Mucosa of rectum (tissue), 2 donors: Measurements from ENCODE around the gene CCL21.
A peak's percentile ranks its signal among the peaks of the same experiment; 100 is the strongest.
"Not testable (repeated sequence)": the region's sequence is repeated elsewhere in the genome, so short reads cannot be mapped to it uniquely, and the experiment has no call there.

Source experiments
- H3K27ac ChIP-seq, 2 donors: one replicate each; pipeline ENCODE4 v1.7.0; 2013; ENCODE audit warnings: inconsistent platforms in 2 of 2, low read depth in 2 of 2, low read length in 2 of 2
- H3K27me3 ChIP-seq, 2 donors: one replicate each; pipeline ENCODE4 v1.7.0; 2013; ENCODE audit warnings: low read length in 2 of 2; ENCODE audit not compliant: control insufficient read depth in 2 of 2, insufficient read depth in 2 of 2
- H3K36me3 ChIP-seq, 2 donors: one replicate each; pipeline ENCODE4 v1.7.0; 2013; ENCODE audit warnings: low read length in 2 of 2; ENCODE audit not compliant: control insufficient read depth in 2 of 2, insufficient read depth in 2 of 2
- H3K4me1 ChIP-seq, 2 donors: one replicate each; pipeline ENCODE4 v1.7.0; 2013; ENCODE audit warnings: low read length in 2 of 2, mild to moderate bottlenecking in 1 of 2; ENCODE audit not compliant: control insufficient read depth in 2 of 2, insufficient read depth in 2 of 2
- H3K4me3 ChIP-seq, 2 donors: one replicate each; pipeline ENCODE4 v1.7.0; 2013; ENCODE audit warnings: low read length in 2 of 2
- H3K9ac ChIP-seq, 2 donors: one replicate each; pipeline ENCODE4 v1.7.0; 2013; ENCODE audit warnings: low read length in 2 of 2, low read depth in 1 of 2, mild to moderate bottlenecking in 1 of 2
- H3K9me3 ChIP-seq, 2 donors: one replicate each; pipeline ENCODE4 v1.7.0; 2013; ENCODE audit warnings: low read length in 2 of 2; ENCODE audit not compliant: control insufficient read depth in 2 of 2
- donor health status: healthy.
- donor health status: Normal muscosa, but diverticular disease.

Gene CCL21, protein sequence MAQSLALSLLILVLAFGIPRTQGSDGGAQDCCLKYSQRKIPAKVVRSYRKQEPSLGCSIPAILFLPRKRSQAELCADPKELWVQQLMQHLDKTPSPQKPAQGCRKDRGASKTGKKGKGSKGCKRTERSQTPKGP

DNA sequence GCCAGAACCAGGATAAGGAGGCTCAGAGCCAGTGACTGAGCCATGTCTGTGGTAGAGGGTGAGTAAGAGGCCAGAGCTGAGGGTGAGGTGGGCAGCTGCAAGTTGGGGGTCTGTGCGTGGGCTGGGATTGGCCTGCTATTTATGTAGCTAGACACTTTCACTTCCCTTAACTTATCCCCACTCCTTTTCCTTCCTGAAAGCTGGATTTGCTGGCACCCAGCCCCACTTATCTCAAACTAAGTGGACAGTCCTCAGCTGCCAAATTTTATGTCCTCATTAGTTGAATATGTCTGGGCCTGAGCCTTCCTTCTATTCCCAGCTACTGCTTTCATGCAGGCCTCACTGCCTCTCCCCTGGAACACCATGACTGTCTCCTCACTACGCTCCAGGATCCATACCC, at the start of gene CCL21:
TSS of gene CCL21 (minus strand) at position 114 of the 400 bp plus-strand sequence. CDS start at position 44, 70 bp downstream.
- H3K27me3 ChIP-seq, result peaks cover 0 to 3% of the 10 kb centered on the region in 2 donors
- peak within 1 kb of the TSS in 1 of 2 donors; percentile 9 for H3K27ac ChIP-seq
- no peaks in the 10 kb centered on the region for H3K36me3 ChIP-seq
- H3K4me3 ChIP-seq, result no peak within 1 kb of the TSS
- H3K9me3 ChIP-seq, result no peaks in the 10 kb centered on the region
- peaks cover 0 to 2% of the 10 kb centered on the region in 2 donors for H3K4me1 ChIP-seq
- no peak within 1 kb of the TSS for H3K9ac ChIP-seq

DNA sequence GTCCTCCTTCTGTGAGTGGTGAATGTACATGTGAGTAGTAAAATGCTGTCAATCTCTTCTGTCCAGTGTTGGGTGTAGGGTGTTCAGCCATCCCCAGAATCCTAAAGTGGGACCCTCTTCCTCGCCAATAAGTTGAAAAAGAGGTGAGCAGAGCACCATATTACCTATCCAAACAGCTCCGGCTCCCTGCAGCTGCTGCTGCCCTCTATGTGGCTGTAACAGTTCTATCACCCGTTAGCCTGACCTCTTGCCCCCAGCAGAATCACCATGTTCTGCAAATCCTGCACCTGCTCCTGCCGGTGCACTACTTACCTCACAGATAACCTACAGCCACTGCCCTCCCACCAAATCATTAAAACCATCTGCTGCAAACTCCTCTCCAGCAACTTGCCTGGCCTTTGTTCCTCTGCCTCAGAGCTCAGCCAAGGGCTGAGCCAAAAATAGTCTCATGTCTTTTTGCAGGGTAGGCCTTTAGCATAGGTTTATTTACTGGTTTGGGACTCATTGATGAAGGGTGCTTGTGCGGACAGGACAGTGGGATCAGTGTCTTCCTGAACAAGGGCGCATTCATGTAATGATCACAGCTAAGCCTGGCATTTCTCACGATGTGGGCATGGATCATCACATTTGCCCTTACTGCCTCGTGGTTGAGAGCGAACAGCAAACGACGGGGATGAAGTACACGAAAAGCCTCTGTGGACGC, 49.6 kb upstream of the CCL21 start:
- H3K36me3 ChIP-seq, result no peaks in the 10 kb centered on the region
- no peak overlapping the region for H3K27ac ChIP-seq
- no peak overlapping the region for H3K4me3 ChIP-seq
- no peaks in the 10 kb centered on the region for H3K4me1 ChIP-seq
- H3K9me3 ChIP-seq, result no peaks in the 10 kb centered on the region
- peaks cover 0 to 6% of the 10 kb centered on the region in 2 donors for H3K27me3 ChIP-seq
- H3K9ac ChIP-seq, result no peak overlapping the region

DNA sequence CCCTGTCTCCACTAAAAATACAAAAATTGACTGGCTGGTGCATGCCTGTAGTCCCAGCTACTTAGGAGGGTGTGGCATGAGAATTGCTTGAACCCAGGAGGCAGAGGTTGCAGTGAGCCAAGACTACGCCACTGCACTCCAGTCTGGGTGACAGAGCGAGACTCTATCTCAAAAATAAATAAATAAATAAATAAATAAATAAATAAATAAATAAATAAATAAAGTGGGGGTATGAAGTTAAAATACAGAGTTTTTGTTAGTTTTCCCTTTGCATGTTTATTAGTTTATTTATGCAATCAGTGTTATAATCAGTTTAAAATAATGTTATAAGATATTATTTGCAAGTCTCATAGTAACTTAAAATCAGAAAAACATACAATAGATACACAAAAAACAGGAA, 40.4 kb upstream of the CCL21 start:
- not testable (repeated sequence) for H3K4me1 ChIP-seq, H3K36me3 ChIP-seq, H3K9ac ChIP-seq, H3K27ac ChIP-seq, H3K9me3 ChIP-seq, H3K4me3 ChIP-seq, H3K27me3 ChIP-seq

DNA sequence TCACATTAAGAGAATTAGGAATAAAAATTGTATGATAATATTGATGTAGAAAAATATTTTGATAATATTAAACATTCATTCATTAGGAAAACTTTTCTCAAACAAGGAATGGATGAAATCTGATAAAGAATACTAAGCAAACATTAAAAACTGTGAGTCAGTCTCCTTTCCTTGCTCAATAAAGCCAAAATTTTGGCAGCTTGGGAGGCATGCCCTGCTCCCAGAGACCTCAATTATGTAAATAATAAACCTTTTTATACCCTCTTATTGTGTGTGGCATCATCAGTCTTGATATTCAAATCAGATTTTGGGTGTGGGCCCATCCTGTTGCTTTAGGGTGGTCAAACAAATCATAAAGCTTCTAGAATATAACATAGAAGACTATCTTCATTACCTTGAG, 36.6 kb upstream of the CCL21 start:
- no peak overlapping the region for H3K4me3 ChIP-seq
- no peaks in the 10 kb centered on the region for H3K36me3 ChIP-seq
- H3K27ac ChIP-seq, result no peak overlapping the region
- H3K9me3 ChIP-seq, result no peaks in the 10 kb centered on the region
- H3K27me3 ChIP-seq, result peaks cover 0 to 3% of the 10 kb centered on the region in 2 donors
- H3K9ac ChIP-seq, result no peak overlapping the region
- H3K4me1 ChIP-seq, result no peaks in the 10 kb centered on the region

DNA sequence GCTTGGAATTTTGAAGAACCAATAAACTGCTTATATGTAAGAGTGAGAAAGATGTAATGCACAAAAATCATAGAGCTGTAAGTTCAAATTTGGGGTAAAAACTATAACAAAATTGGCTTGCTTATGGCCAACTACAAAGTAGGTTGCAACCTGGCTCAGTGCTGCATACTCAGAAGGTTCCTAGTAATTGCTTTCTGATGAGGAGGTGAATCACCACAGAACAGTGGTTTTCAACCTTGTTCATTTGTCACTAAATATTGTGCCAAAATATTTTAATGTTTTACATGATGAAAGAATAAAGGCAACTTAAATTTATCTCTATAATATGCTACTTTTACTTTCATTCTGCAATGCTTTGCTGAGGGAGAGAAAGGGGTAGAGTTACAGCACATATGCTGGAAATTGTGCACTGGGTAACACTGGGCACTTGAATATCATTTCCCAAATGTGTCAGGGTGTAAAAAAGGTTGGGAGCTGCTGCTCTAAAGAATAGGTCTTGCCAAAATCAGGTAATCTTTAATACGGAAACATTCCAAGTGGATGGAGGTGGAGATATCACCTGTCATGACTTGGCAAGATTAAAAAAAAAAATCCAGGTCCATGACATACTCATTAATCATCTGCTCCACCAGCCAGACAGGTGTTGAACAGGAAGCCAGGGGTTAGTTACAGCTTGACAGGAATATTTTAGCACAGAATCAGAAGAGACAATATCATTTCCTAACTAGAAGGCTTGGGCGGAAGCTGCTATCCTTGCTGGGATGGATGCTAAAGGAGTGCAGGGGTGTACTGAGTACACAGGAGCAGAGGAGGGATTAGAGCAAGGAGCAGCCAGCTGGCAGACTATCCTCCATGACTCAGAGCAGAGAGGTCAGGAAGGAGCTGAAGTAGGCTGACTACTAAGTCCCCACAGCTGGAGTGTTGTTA, 34.6 kb upstream of the CCL21 start:
- Histone ChIP-seq H3K9me3 (no peaks in the 10 kb centered on the region), H3K27ac (no peak overlapping the region), H3K27me3 (peaks cover 0 to 3% of the 10 kb centered on the region in 2 donors), H3K36me3 (no peaks in the 10 kb centered on the region), H3K4me1 (no peaks in the 10 kb centered on the region), H3K4me3 (no peak overlapping the region), H3K9ac (no peak overlapping the region)

DNA sequence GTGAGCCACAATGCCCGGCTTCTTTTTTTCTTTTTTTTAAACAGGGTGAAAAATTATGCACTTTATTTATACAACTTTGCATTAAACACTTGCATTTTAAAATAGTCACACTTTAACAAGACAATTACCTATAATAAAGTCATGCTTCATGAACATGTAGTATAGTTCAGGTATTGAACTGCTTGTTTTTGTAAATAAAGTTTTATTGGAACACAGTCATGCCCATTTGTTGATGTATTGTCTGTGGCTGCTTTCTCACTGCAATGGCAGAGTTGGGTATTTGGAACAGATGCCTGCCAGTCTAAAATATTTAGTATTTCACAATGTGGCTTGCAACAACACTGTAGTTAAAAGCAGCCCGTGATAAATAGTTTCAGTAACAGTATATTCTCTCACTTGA, 32.8 kb upstream of the CCL21 start:
- H3K27me3 ChIP-seq, result peaks cover 0 to 3% of the 10 kb centered on the region in 2 donors
- H3K9ac ChIP-seq, result no peak overlapping the region
- H3K27ac ChIP-seq, result no peak overlapping the region
- no peak overlapping the region for H3K4me3 ChIP-seq
- H3K4me1 ChIP-seq, result no peaks in the 10 kb centered on the region
- no peaks in the 10 kb centered on the region for H3K9me3 ChIP-seq
- no peaks in the 10 kb centered on the region for H3K36me3 ChIP-seq

DNA sequence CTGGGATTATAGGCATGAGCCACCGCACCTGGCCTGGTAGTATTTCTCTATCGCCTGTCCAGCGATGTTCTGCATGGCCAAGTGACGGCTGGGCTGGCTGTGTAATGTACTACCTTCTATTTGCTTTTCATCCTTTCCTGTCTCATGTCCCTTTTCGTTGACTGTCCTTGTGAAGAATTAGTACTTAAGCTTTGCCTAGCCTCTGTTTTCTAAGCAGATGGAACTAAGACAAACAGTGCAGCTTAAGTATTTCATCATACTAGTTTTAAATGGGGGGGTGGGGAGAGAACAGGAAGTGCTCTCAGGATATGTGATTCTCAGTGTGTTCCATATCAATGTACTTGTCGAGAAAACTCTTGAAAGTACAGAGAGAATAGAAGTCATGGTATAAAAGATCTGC, 31.7 kb upstream of the CCL21 start:
- Histone ChIP-seq H3K27ac (no peak overlapping the region), H3K9me3 (no peaks in the 10 kb centered on the region), H3K4me1 (no peaks in the 10 kb centered on the region), H3K36me3 (no peaks in the 10 kb centered on the region), H3K27me3 (peaks cover 0 to 3% of the 10 kb centered on the region in 2 donors), H3K4me3 (no peak overlapping the region), H3K9ac (no peak overlapping the region)

DNA sequence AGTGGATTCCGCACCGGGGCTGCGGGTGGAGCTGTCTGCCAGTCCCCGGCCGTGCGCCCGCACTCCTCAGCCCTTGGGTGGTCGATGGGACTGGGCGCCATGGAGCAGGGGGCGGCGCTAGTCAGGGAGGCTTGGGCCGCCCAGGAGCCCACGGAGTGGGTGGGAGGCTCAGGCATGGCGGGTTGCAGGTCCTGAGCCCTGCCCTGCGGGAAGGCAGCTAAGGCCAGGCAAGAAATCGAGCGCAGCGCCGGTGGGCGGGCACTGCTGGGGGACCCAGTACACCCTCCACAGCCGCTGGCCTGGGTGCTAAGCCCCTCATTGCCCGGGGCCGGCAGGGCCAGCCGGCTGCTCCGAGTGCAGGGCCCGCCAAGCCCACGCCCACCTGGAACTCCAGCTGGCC, 30.2 kb upstream of the CCL21 start:
- not testable (repeated sequence) for H3K27me3 ChIP-seq, H3K9me3 ChIP-seq, H3K36me3 ChIP-seq, H3K27ac ChIP-seq, H3K9ac ChIP-seq, H3K4me1 ChIP-seq, H3K4me3 ChIP-seq

DNA sequence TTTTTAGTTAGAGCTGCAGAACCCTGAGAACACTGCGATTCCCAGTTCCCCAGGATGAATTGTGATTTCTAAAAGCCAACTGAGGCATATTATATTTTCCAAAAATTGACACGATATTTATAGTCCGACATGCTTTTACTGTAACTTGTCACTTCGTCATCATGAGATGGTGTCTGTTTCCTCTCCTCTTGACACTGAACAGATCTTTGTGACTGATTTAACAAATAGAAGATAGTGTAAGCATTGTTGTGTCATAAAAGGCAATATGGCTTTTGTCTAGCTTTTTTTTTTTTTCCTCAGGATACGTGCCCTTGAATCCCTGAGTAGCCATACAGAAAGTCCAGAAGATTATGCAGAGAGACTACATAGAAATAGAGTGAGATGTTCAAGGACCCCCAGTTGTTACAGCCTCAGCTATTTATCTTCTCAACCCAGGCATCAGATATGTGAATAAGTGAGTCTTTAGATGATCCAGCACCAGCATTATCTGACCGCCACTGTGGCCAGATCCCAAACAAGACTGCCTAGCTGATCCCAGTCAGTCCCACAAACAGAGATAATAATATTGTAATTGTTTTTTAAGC, 27.8 kb upstream of the CCL21 start:
- no peaks in the 10 kb centered on the region for H3K9me3 ChIP-seq
- no peaks in the 10 kb centered on the region for H3K36me3 ChIP-seq
- no peak overlapping the region for H3K4me3 ChIP-seq
- H3K27me3 ChIP-seq, result no peaks in the 10 kb centered on the region
- no peak overlapping the region for H3K9ac ChIP-seq
- no peak overlapping the region for H3K27ac ChIP-seq
- no peaks in the 10 kb centered on the region for H3K4me1 ChIP-seq

DNA sequence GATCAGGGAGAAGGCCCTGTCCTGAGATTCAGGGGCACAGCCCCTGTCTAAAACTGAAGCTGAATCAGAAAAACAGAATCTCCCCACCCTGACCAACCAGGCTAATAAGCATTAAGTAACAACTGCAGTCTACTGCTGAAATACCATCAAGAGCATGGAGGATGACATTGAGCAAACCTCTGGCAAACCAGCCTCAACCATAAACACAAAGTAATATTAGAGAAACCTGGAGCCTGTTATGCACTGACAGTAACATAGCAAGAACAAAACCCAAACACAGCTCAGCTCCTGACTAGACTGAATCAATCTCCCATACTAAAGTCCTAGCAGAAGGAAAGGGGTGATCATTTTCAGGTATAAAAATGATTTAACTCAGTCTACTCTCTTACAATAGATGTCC, 24.8 kb upstream of the CCL21 start:
- Histone ChIP-seq H3K9ac (no peak overlapping the region), H3K27ac (no peak overlapping the region), H3K4me3 (no peak overlapping the region), H3K27me3 (no peaks in the 10 kb centered on the region), H3K36me3 (no peaks in the 10 kb centered on the region), H3K4me1 (no peaks in the 10 kb centered on the region), H3K9me3 (no peaks in the 10 kb centered on the region)
